GM12878 (cell line): Measurements from ENCODE around the gene INSC. TPM values are rescaled to one million over a fixed set of nuclear protein-coding genes. Genes with fewer than 3 reads are reported as not detected.

Experiments
- ATAC-seq: fragments of 200-7000 bp; cut with Tn5 transposase; 3 replicates; pipeline ENCODE4 v1.9.1; 2020; ENCODE audit warnings: mild to moderate bottlenecking, moderate library complexity
- BruUV-seq: library from RNA; stranded (reverse); fragments of 400-500 nt; replicated peaks from 2 replicates; lab custom pipeline; 2021; lab: Mats Ljungman, UMichigan
- CTCF ChIA-PET: fragments of 300-600 bp; sonication (Branson Sonifier 250); formaldehyde crosslinking; extraction: SDS; loops from one replicate; lab custom pipeline; 2021; ENCODE audit warnings: inconsistent platforms; lab: Yijun Ruan, JAX
- POLR2A ChIA-PET: fragments of 350-600 bp; formaldehyde crosslinking; extraction: SDS; loops from one replicate; lab custom pipeline; 2021; ENCODE audit warnings: inconsistent platforms; lab: Charles Lee
- RAD21 ChIA-PET: fragments of 300-600 bp; sonication (Branson Sonifier 250); formaldehyde crosslinking; loops from one replicate; lab custom pipeline; 2023; ENCODE audit warnings: antibody characterized with exemption; ENCODE audit not compliant: unreplicated experiment; lab: Charles Lee
- SMC1A ChIA-PET: fragments of 300-600 bp; sonication (Branson Sonifier 250); formaldehyde crosslinking; loops from one replicate; lab custom pipeline; 2023; ENCODE audit not compliant: unreplicated experiment, uncharacterized antibody; lab: Charles Lee
- DNase-seq: peaks from one replicate; pipeline ENCODE4 v3.0.0-alpha.2; 2011; ENCODE audit warnings: low read depth, low spot score
- FAIRE-seq: peaks from 3 replicates; lab custom pipeline; 2011; peaks lifted over from hg19 to GRCh38; lab: Jason Lieb, UNC
- H2AFZ ChIP-seq: 2 replicates; pipeline ENCODE4 v1.6.0; 2011; ENCODE audit warnings: low read depth, low read length, control low read depth; ENCODE audit not compliant: control insufficient read depth
- H3K27ac ChIP-seq: 2 replicates; pipeline ENCODE4 v1.5.1; 2011; ENCODE audit warnings: control low read depth; ENCODE audit not compliant: control insufficient read depth, insufficient read depth
- H3K27me3 ChIP-seq, 2 experiments: replicated peaks in 1 of 2; 2 replicates each; pipeline versions ENCODE4 v1.6.0 to v1.6.1; 2011; ENCODE audit warnings: low read length in 1 of 2; ENCODE audit not compliant: control insufficient read depth in 2 of 2, insufficient read depth in 2 of 2
- H3K36me3 ChIP-seq, 2 experiments: 2 replicates each; pipeline ENCODE4 v1.5.1; 2011; ENCODE audit warnings: low read length in 1 of 2; ENCODE audit not compliant: control insufficient read depth in 2 of 2, insufficient read depth in 2 of 2
- H3K4me1 ChIP-seq: 2 replicates; pipeline ENCODE4 v1.6.1; 2011; ENCODE audit warnings: mild to moderate bottlenecking, low read length, moderate library complexity, mixed read lengths; ENCODE audit not compliant: control insufficient read depth, insufficient read depth
- H3K4me2 ChIP-seq: 2 replicates; pipeline ENCODE4 v1.6.0; 2011; ENCODE audit warnings: control low read depth; ENCODE audit not compliant: control insufficient read depth, insufficient read depth
- H3K4me3 ChIP-seq: fragments of 200-600 bp; sonication (generic); 2 replicates; pipeline ENCODE4 v1.5.1; 2016
- H3K79me2 ChIP-seq: 2 replicates; pipeline ENCODE4 v1.6.0; 2011; ENCODE audit warnings: low read length; ENCODE audit not compliant: control insufficient read depth, insufficient read depth
- H3K9ac ChIP-seq: 2 replicates; pipeline ENCODE4 v1.8.0; 2011; ENCODE audit warnings: low read length, control low read depth, mixed read lengths; ENCODE audit not compliant: control insufficient read depth, insufficient read depth
- H3K9me3 ChIP-seq: replicated peaks from 3 replicates; pipeline ENCODE4 v1.5.1; 2011; ENCODE audit warnings: mild to moderate bottlenecking, low read length; ENCODE audit not compliant: control insufficient read depth, insufficient read depth
- H4K20me1 ChIP-seq: 2 replicates; pipeline ENCODE4 v1.6.0; 2011; ENCODE audit not compliant: control insufficient read depth, insufficient read depth
- BCL3 ChIP-seq: IDR thresholded peaks from 2 replicates; pipeline ENCODE4 v1.6.1; 2011; ENCODE audit warnings: borderline replicate concordance, low read depth, mild to moderate bottlenecking, moderate library complexity, low read length; ENCODE audit not compliant: insufficient read depth, poor library complexity, severe bottlenecking
- BCLAF1 ChIP-seq: fragments of 450-650 bp; IDR thresholded peaks from 2 replicates; pipeline ENCODE4 v1.6.1; 2017; ENCODE audit warnings: antibody characterized with exemption, mild to moderate bottlenecking, moderate library complexity
- EZH2 ChIP-seq: IDR thresholded peaks from 2 replicates; pipeline ENCODE4 v1.6.1; 2012; ENCODE audit warnings: low read depth, mild to moderate bottlenecking, control low read depth, inconsistent platforms, low read length, borderline replicate concordance; ENCODE audit not compliant: control insufficient read depth
- IRF4 ChIP-seq: IDR thresholded peaks from 2 replicates; pipeline ENCODE4 v1.6.1; 2011; ENCODE audit warnings: low read depth, low read length
- MXI1 ChIP-seq: fragments of 150-350 bp; IDR thresholded peaks from 2 replicates; pipeline ENCODE4 v1.6.1; 2011; ENCODE audit warnings: low read depth, mild to moderate bottlenecking, inconsistent platforms, low read length, improper control_type of control experiment
- SKIL ChIP-seq: fragments of 450-650 bp; IDR thresholded peaks from 2 replicates; pipeline ENCODE4 v1.6.1; 2017; ENCODE audit warnings: mild to moderate bottlenecking, low read depth, inconsistent platforms; ENCODE audit not compliant: poor library complexity, severe bottlenecking
- TCF7 ChIP-seq: IDR thresholded peaks from 2 replicates; pipeline ENCODE4 v1.6.1; 2014; ENCODE audit warnings: antibody characterized with exemption, borderline replicate concordance
- ZNF207 ChIP-seq: fragments of 450-650 bp; IDR thresholded peaks from 2 replicates; pipeline ENCODE4 v1.6.1; 2014; ENCODE audit warnings: antibody characterized with exemption, mild to moderate bottlenecking, borderline replicate concordance
- ZNF622 ChIP-seq: fragments of 450-650 bp; IDR thresholded peaks from 2 replicates; pipeline ENCODE4 v1.6.1; 2017; ENCODE audit warnings: mild to moderate bottlenecking, inconsistent platforms
- WGBS: methylation state at CpG from one replicate; pipeline ENCODE4 v1.1.6; 2016; ENCODE audit warnings: low lambda C conversion rate; ENCODE audit not compliant: insufficient replicate concordance, insufficient coverage; ENCODE audit errors: missing lambda C conversion rate; 5-methylcytosine and 5-hydroxymethylcytosine counted together
- in situ Hi-C: fragments of 300-500 bp; cut with MboI; formaldehyde crosslinking; loops from 9 replicates; pipeline ENCODE4 v1.14.3; 2018; ENCODE audit warnings: mixed read lengths
- intact Hi-C: fragments of 100-400 bp; cut with micrococcal nuclease; formaldehyde crosslinking; loops from one replicate; pipeline ENCODE4 v1.14.2; 2022; ENCODE audit not compliant: unreplicated experiment
- polyA plus RNA-seq, 11 experiments: library from polyadenylated mRNA; depleted of rRNA in 4 of 11; unstranded in 6 of 11; stranded (reverse) in 5 of 11; fragments of >200 nt; fragmentation: Nextera tagmentation in 4 of 11; fragmentation: Illumina TruSeq in 1 of 11; extraction: Ambion mirVana in 4 of 11; extraction: Trizol in 1 of 11; gene quantifications; 1 replicate in 1 of 11; 2 replicates in 10 of 11; pipeline versions ENCODE4 v1.2.1 to v1.2.3, GENCODE V29; 2011 to 2016; ENCODE audit warnings: inconsistent platforms in 2 of 11, missing spikeins in 2 of 11, low read depth in 1 of 11
- total RNA-seq, 4 experiments: library from RNA; depleted of rRNA in 3 of 4; stranded (reverse); fragments of >200 nt in 3 of 4; fragmentation: Illumina TruSeq in 1 of 4; extraction: Trizol in 1 of 4; gene quantifications; 2 replicates each; pipeline versions ENCODE4 v1.2.1 to v1.2.3, GENCODE V29; 2013 to 2021

Gene INSC
- total and polyA plus RNA-seq, 10 of the 15 experiments (the other 5 are each of a cell fraction or from before 2014, with no cell fraction given) = 0.13 to 0.33 TPM; not detected in 8

GRCh38 chr11:15112131-15112541 is 2.6 kb upstream of the INSC start:
- TF ChIP-seq IRF4 (no peak), MXI1 (no peak), TCF7 (no peak)
- Histone ChIP-seq H4K20me1 (no peaks in the 10 kb centered on the region), H3K9me3 (no peaks in the 10 kb centered on the region; the same call in 2 of the 3 replicates), H3K36me3 (no peaks in the 10 kb centered on the region), H3K9ac (no peak overlapping the region), H3K4me3 (no peak overlapping the region), H2AFZ (no peak overlapping the region), H3K4me1 (peaks cover 31% of the 10 kb centered on the region), H3K27ac (no peak overlapping the region), H3K27me3 (no peaks in the 10 kb centered on the region), H3K79me2 (no peaks in the 10 kb centered on the region), H3K4me2 (no peak overlapping the region)
- RAD21 ChIA-PET = interaction anchor here (0.7 to 1.3 kb wide), 2 partner anchors 12 to 25 kb away, joined by 4 to 5 read pairs; no protein-coding TSS in a partner anchor
- POLR2A ChIA-PET = no interaction called here
- WGBS = 89% methylated on average over 8 of the region's 8 CpGs
- in situ Hi-C loops (no loop called here), intact Hi-C loops (no loop called here)
- BruUV-seq = no TSS peak
- FAIRE-seq (no peak), DNase-seq (no peak), ATAC-seq (no peak)
- CTCF ChIA-PET = interaction anchor here (0.7 to 4.7 kb wide), 3 partner anchors 12 to 106 kb away, joined by 3 to 33 read pairs (median 4); no protein-coding TSS in a partner anchor
- SMC1A ChIA-PET = interaction anchor here (3.7 kb wide), 1 partner anchor 10 kb away, joined by 23 read pairs; no protein-coding TSS in a partner anchor

- no peaks in the 10 kb centered on the region for H3K36me3 ChIP-seq
- peaks cover 23% of the 10 kb centered on the region for H3K4me1 ChIP-seq
- ChIA-PET RAD21 (interaction anchor here (0.7 kb wide), 1 partner anchor 47 kb away, joined by 3 read pairs; no protein-coding TSS in a partner anchor), POLR2A (no interaction called here), CTCF (interaction anchor here (0.7 to 4.7 kb wide), 3 partner anchors 9 to 94 kb away, joined by 3 to 33 read pairs (median 4); no protein-coding TSS in a partner anchor), SMC1A (interaction anchor here (0.6 to 3.7 kb wide), 4 partner anchors 12 to 349 kb away, joined by 3 to 23 read pairs (median 4); no protein-coding TSS in a partner anchor)
- ATAC-seq (peak; percentile 94), FAIRE-seq (peak; percentile 59), DNase-seq (peak; percentile 73)
- no peaks in the 10 kb centered on the region; the same call in 2 of the 3 replicates for H3K9me3 ChIP-seq
- H3K27ac ChIP-seq = no peak overlapping the region
- H3K79me2 ChIP-seq = no peaks in the 10 kb centered on the region
- no peaks in the 10 kb centered on the region for H3K27me3 ChIP-seq
- H3K4me2 ChIP-seq = peak overlapping the region; percentile 57; the same call in 1 of the 2 replicates
- intact Hi-C loops (no loop called here), in situ Hi-C loops (no loop called here)
- no TSS peak for BruUV-seq
- WGBS = 3% methylated on average over 5 of the region's 5 CpGs
- no peak overlapping the region for H3K4me3 ChIP-seq
- H3K9ac ChIP-seq = no peak overlapping the region
- no peak overlapping the region for H2AFZ ChIP-seq
- H4K20me1 ChIP-seq = no peaks in the 10 kb centered on the region
- TF ChIP-seq SKIL (peak; percentile 87), ZNF622 (no peak), ZNF207 (no peak), BCL3 (no peak), EZH2 (no peak), BCLAF1 (no peak)
These were observed 1.3 kb upstream of the INSC start for GRCh38 chr11:15113381-15113780.
